Measurements from ENCODE around the gene DHX9.
"Not testable (repeated sequence)": the region's sequence is repeated elsewhere in the genome, so short reads cannot be mapped to it uniquely, and the experiment has no call there.

DHX9 gene

DNA sequence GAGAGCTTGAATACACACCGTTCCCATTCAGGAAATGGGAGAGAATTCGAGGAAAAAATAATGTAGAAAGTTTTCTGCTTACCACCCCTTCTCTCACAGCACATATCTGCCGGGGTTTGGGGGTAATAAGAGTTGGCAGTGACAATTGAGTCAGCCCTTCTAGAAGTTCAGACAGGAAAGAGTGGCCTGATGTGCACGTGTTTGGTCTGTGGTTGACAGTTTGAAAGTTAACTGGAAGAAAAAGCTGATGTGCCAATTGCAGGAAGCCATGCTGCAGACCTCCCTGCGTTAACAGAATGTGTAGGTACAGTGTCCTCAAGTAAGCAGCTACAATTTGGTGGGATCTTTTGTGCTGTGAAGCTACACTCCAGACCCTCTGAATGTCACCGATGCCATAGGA is 50.9 kb downstream of the DHX9 start:
- TF ChIP-seq, protein P1, sequence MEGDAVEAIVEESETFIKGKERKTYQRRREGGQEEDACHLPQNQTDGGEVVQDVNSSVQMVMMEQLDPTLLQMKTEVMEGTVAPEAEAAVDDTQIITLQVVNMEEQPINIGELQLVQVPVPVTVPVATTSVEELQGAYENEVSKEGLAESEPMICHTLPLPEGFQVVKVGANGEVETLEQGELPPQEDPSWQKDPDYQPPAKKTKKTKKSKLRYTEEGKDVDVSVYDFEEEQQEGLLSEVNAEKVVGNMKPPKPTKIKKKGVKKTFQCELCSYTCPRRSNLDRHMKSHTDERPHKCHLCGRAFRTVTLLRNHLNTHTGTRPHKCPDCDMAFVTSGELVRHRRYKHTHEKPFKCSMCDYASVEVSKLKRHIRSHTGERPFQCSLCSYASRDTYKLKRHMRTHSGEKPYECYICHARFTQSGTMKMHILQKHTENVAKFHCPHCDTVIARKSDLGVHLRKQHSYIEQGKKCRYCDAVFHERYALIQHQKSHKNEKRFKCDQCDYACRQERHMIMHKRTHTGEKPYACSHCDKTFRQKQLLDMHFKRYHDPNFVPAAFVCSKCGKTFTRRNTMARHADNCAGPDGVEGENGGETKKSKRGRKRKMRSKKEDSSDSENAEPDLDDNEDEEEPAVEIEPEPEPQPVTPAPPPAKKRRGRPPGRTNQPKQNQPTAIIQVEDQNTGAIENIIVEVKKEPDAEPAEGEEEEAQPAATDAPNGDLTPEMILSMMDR (IDR thresholded peaks at IDR 0.05; ENCODE audit: insufficient read depth, low read length, poor library complexity, severe bottlenecking): no peak
- DNase-seq (ENCODE audit: extremely low read depth, insufficient read length): no peak
- peaks cover 5% of the 10 kb centered on the region for H3K36me3 ChIP-seq (ENCODE audit: control insufficient read depth, insufficient read depth, low read length)

DNA sequence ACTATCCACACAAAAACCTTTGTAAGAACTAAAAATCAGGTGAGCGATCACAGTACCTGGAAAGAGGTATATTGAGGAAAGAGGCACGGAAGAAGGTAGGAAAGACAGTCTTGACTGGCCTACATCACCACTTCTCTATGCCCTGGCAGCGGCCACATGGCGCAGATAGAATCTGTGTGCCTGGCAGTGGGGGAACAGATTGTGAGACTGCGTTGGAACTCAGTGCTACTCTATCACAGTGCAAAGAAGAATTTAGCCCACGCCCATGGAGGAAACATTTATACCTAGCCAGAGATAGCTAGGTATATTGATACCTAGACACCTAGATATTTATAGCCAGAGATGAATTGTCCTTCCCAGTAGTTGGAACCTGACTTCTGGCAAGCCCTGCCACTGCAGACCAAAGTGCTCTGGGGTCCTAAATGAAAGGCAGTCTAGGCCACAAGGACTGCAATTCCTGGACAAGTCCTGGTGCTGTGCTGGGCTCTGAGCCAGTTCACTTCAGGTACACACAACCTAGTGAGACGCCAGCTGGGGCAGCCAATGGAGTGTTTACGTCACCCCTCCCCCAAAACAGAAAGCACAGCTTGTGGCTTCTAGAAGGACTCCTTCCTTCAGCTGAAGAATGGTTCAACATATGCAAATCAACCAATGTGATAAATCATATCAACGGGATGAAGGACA is 51.9 kb downstream of the DHX9 start:
- DNase-seq (ENCODE audit: extremely low read depth, insufficient read length): no peak
- Histone ChIP-seq H3K36me3 (ENCODE audit: control insufficient read depth, insufficient read depth, low read length) (peaks cover 5% of the 10 kb centered on the region), H3K27me3 (replicated peaks; ENCODE audit: control insufficient read depth, insufficient read depth, low read length) (no peaks in the 10 kb centered on the region), H3K4me3 (replicated peaks; ENCODE audit: low read depth, low read length) (no peak overlapping the region)
- TF ChIP-seq, protein P1 (IDR thresholded peaks at IDR 0.05; ENCODE audit: insufficient read depth, low read length, poor library complexity, severe bottlenecking): no peak

More for the DNA sequence above, 50.9 kb downstream of the DHX9 start:
- H3K4me3 ChIP-seq (replicated peaks; ENCODE audit: low read depth, low read length): no peak overlapping the region
- H3K27me3 ChIP-seq (replicated peaks; ENCODE audit: control insufficient read depth, insufficient read depth, low read length): no peaks in the 10 kb centered on the region

DNA sequence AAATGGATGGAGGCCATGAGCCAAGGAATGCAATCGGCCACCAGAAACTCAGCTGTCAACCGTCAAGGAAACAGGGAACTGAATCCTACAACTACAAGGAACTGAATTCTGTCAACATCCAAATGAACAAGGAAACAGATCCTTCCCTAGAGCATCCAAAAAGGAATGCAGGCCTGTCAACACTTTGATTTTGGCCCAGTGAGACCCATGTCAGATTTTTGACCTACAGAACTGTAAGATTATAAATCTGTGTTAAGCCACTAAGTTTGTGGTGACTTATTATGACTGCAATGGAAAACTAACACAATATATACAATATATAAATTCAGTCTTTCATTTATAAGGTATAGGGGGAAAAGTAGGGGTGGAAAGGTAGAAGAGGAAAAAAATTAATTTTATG is 58.5 kb downstream of the DHX9 start:
- Histone ChIP-seq H3K4me3 (replicated peaks; ENCODE audit: low read depth, low read length) (no peak overlapping the region), H3K36me3 (ENCODE audit: control insufficient read depth, insufficient read depth, low read length) (no peaks in the 10 kb centered on the region), H3K27me3 (replicated peaks; ENCODE audit: control insufficient read depth, insufficient read depth, low read length) (no peaks in the 10 kb centered on the region)
- TF ChIP-seq, protein P1 (IDR thresholded peaks at IDR 0.05; ENCODE audit: insufficient read depth, low read length, poor library complexity, severe bottlenecking): no peak
- DNase-seq (ENCODE audit: extremely low read depth, insufficient read length): no peak

DNA sequence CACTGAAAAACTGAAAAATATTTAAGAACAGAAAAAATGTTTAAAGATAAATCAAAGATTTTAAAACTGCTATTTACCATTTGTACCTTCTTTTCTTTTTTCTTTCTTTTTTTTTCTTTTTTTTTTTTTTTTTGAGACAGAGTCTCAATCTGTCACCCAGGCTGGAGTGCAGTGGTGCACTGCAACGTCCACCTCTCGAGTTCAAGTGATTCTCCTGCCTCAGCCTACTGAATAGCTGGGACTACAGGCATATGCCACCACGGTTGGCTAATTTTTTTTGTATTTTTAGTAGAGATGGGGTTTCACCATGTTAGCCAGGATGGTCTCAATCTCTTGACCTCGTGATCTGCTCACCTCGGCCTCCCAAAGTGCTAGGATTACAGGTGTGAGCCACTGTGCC is 62.8 kb downstream of the DHX9 start:
- not testable (repeated sequence) for H3K27me3 ChIP-seq (replicated peaks; ENCODE audit: control insufficient read depth, insufficient read depth, low read length); DNase-seq (ENCODE audit: extremely low read depth, insufficient read length); H3K36me3 ChIP-seq (ENCODE audit: control insufficient read depth, insufficient read depth, low read length); H3K4me3 ChIP-seq (replicated peaks; ENCODE audit: low read depth, low read length)

DNA sequence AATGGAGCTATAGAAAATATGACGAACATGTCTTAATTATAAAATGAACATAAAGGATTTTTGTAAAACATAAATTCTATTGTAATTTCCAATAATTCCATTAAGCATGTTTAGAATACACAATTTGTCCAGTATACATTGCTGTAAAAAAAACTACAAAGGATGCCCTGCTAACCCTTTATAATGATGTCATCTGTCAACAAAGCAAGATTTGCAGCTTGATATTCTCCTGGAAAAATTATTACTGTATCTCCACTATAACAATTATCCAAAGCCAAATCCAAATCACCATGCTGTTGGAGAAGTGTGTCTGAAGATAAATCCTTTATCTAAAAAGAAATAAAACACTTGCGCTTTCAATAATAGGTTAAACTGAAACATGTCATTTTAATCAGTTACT is 66.2 kb downstream of the DHX9 start:
- Histone ChIP-seq H3K4me3 (replicated peaks; ENCODE audit: low read depth, low read length) (no peak overlapping the region), H3K27me3 (replicated peaks; ENCODE audit: control insufficient read depth, insufficient read depth, low read length) (no peaks in the 10 kb centered on the region), H3K36me3 (ENCODE audit: control insufficient read depth, insufficient read depth, low read length) (no peaks in the 10 kb centered on the region)
- DNase-seq (ENCODE audit: extremely low read depth, insufficient read length): no peak
- TF ChIP-seq, protein P1 (IDR thresholded peaks at IDR 0.05; ENCODE audit: insufficient read depth, low read length, poor library complexity, severe bottlenecking): no peak

DNA sequence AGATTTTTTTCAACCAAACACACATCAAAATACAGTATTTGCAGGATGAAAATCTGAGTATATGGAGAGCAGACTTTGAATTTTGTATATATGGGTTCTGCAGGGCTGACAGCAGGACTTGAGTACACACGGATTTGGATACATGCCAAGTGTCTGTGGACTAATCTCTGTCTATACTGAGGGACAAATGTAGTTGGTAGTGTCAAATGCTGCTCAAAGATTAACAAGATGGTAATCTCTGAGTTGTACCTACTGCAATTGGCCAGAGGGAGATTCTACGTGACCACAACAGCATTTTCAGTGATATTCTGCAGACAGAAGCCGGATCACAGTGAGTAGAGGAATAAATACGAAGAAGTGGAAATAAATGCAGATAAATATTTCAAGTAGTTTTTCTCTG is 70.4 kb downstream of the DHX9 start:
- no peak for DNase-seq (ENCODE audit: extremely low read depth, insufficient read length)
- Histone ChIP-seq H3K27me3 (replicated peaks; ENCODE audit: control insufficient read depth, insufficient read depth, low read length) (no peaks in the 10 kb centered on the region), H3K4me3 (replicated peaks; ENCODE audit: low read depth, low read length) (no peak overlapping the region), H3K36me3 (ENCODE audit: control insufficient read depth, insufficient read depth, low read length) (no peaks in the 10 kb centered on the region)
- TF ChIP-seq, protein P1 (IDR thresholded peaks at IDR 0.05; ENCODE audit: insufficient read depth, low read length, poor library complexity, severe bottlenecking): no peak
